ENCODE data around the gene MTMR6. TPM values are rescaled to one million over a fixed set of nuclear protein-coding genes. Genes with fewer than 3 reads are reported as not detected.

Gene MTMR6
- total and polyA plus RNA-seq, 2 experiments from 2014 or later, result 6.9 to 17.2 TPM

GRCh38 chr13:25295228-25295627, 7.9 kb upstream of the MTMR6 start:
- Histone ChIP-seq H3K36me3 (replicated peaks; ENCODE audit: insufficient read depth, low read depth) (no peaks in the 10 kb centered on the region), H3K4me3 (no peak overlapping the region), H2AFZ (no peak overlapping the region), H3K27ac (no peak overlapping the region), H3K9me3 (ENCODE audit: low read depth) (no peaks in the 10 kb centered on the region), H3K9me2 (replicated peaks; ENCODE audit: insufficient read depth) (no peaks in the 10 kb centered on the region), H3K79me2 (no peaks in the 10 kb centered on the region), H3K27me3 (peaks cover 39% of the 10 kb centered on the region), H4K20me1 (ENCODE audit: insufficient read depth, poor library complexity, severe bottlenecking) (no peaks in the 10 kb centered on the region), H3K4me1 (ENCODE audit: insufficient read depth) (no peaks in the 10 kb centered on the region), H3K4me2 (no peak overlapping the region)
- DNase-seq (ENCODE audit: low spot score), result no peak
- TF ChIP-seq EZH2phosphoT487 (IDR thresholded peaks at IDR 0.05; ENCODE audit: low read depth, severe bottlenecking, unreplicated experiment) (no peak), EZH2 (IDR thresholded peaks at IDR 0.05; ENCODE audit: borderline replicate concordance) (no peak)
- TF ChIP-seq, protein P1, sequence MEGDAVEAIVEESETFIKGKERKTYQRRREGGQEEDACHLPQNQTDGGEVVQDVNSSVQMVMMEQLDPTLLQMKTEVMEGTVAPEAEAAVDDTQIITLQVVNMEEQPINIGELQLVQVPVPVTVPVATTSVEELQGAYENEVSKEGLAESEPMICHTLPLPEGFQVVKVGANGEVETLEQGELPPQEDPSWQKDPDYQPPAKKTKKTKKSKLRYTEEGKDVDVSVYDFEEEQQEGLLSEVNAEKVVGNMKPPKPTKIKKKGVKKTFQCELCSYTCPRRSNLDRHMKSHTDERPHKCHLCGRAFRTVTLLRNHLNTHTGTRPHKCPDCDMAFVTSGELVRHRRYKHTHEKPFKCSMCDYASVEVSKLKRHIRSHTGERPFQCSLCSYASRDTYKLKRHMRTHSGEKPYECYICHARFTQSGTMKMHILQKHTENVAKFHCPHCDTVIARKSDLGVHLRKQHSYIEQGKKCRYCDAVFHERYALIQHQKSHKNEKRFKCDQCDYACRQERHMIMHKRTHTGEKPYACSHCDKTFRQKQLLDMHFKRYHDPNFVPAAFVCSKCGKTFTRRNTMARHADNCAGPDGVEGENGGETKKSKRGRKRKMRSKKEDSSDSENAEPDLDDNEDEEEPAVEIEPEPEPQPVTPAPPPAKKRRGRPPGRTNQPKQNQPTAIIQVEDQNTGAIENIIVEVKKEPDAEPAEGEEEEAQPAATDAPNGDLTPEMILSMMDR (IDR thresholded peaks at IDR 0.05; ENCODE audit: poor library complexity), result no peak
- WGBS (ENCODE audit: low lambda C conversion rate, missing lambda C conversion rate), result 86% methylated on average over 3 of the region's 3 CpGs

- Histone ChIP-seq H3K9me3 (ENCODE audit: low read depth) (no peaks in the 10 kb centered on the region), H3K4me2 (no peak overlapping the region), H3K27me3 (peaks cover 36% of the 10 kb centered on the region), H3K79me2 (no peaks in the 10 kb centered on the region), H3K9me2 (replicated peaks; ENCODE audit: insufficient read depth) (no peaks in the 10 kb centered on the region), H2AFZ (no peak overlapping the region), H4K20me1 (ENCODE audit: insufficient read depth, poor library complexity, severe bottlenecking) (no peaks in the 10 kb centered on the region), H3K27ac (no peak overlapping the region), H3K36me3 (replicated peaks; ENCODE audit: insufficient read depth, low read depth) (no peaks in the 10 kb centered on the region), H3K4me1 (ENCODE audit: insufficient read depth) (no peaks in the 10 kb centered on the region), H3K4me3 (no peak overlapping the region)
- no peak for DNase-seq (ENCODE audit: low spot score)
- TF ChIP-seq EZH2phosphoT487 (IDR thresholded peaks at IDR 0.05; ENCODE audit: low read depth, severe bottlenecking, unreplicated experiment), result no peak
- TF ChIP-seq, protein P1 (IDR thresholded peaks at IDR 0.05; ENCODE audit: poor library complexity), result no peak
- TF ChIP-seq EZH2 (IDR thresholded peaks at IDR 0.05; ENCODE audit: borderline replicate concordance), result no peak
- 23% methylated on average over 1 of the region's 1 CpG for WGBS (ENCODE audit: low lambda C conversion rate, missing lambda C conversion rate)
These were observed 5.0 kb upstream of the MTMR6 start for GRCh38 chr13:25292301-25292700.

GRCh38 chr13:25291691-25292090, 4.4 kb upstream of the MTMR6 start:
- H3K9me3 ChIP-seq (ENCODE audit: low read depth), result no peaks in the 10 kb centered on the region
- H3K36me3 ChIP-seq (replicated peaks; ENCODE audit: insufficient read depth, low read depth), result no peaks in the 10 kb centered on the region
- no peak for DNase-seq (ENCODE audit: low spot score)
- H2AFZ ChIP-seq, result no peak overlapping the region
- no peaks in the 10 kb centered on the region for H4K20me1 ChIP-seq (ENCODE audit: insufficient read depth, poor library complexity, severe bottlenecking)
- 88% methylated on average over 1 of the region's 1 CpG for WGBS (ENCODE audit: low lambda C conversion rate, missing lambda C conversion rate)
- no peaks in the 10 kb centered on the region for H3K9me2 ChIP-seq (replicated peaks; ENCODE audit: insufficient read depth)
- peaks cover 31% of the 10 kb centered on the region for H3K27me3 ChIP-seq
- no peak overlapping the region for H3K4me2 ChIP-seq
- TF ChIP-seq, protein P1 (IDR thresholded peaks at IDR 0.05; ENCODE audit: poor library complexity), result no peak
- no peak for TF ChIP-seq EZH2phosphoT487 (IDR thresholded peaks at IDR 0.05; ENCODE audit: low read depth, severe bottlenecking, unreplicated experiment)
- no peak for TF ChIP-seq EZH2 (IDR thresholded peaks at IDR 0.05; ENCODE audit: borderline replicate concordance)
- H3K4me1 ChIP-seq (ENCODE audit: insufficient read depth), result no peaks in the 10 kb centered on the region
- H3K4me3 ChIP-seq, result no peak overlapping the region
- no peak overlapping the region for H3K27ac ChIP-seq
- H3K79me2 ChIP-seq, result no peaks in the 10 kb centered on the region

DNA sequence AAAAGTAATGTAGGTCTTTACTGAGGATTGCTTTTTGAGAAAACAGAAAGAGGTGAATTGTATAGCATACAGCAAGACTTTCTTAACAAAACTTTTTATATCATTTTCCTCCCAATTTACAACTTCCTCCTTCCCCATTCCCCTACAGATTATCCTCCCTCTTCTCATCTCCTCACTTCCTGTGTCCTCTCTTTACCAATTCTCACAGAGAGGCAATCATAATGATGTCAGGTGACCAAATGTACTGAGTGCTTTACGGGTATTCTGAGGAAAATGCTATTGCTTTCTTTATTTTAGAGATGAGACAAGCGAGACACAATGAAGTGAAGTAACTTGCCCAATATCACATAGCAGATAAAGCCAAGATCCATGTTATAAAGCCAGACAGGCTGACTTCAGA, 1.7 kb upstream of the MTMR6 start:
- H3K4me1 ChIP-seq (ENCODE audit: insufficient read depth), result no peaks in the 10 kb centered on the region
- H3K27ac ChIP-seq, result no peak overlapping the region
- H3K36me3 ChIP-seq (replicated peaks; ENCODE audit: insufficient read depth, low read depth), result no peaks in the 10 kb centered on the region
- H3K9me2 ChIP-seq (replicated peaks; ENCODE audit: insufficient read depth), result no peaks in the 10 kb centered on the region
- H3K4me2 ChIP-seq, result no peak overlapping the region
- no peak for DNase-seq (ENCODE audit: low spot score)
- TF ChIP-seq EZH2phosphoT487 (IDR thresholded peaks at IDR 0.05; ENCODE audit: low read depth, severe bottlenecking, unreplicated experiment), result no peak
- TF ChIP-seq, protein P1 (IDR thresholded peaks at IDR 0.05; ENCODE audit: poor library complexity), result no peak
- TF ChIP-seq EZH2 (IDR thresholded peaks at IDR 0.05; ENCODE audit: borderline replicate concordance), result no peak
- no peak overlapping the region for H2AFZ ChIP-seq
- H3K79me2 ChIP-seq, result peaks cover 25% of the 10 kb centered on the region
- peaks cover 21% of the 10 kb centered on the region for H3K27me3 ChIP-seq
- no peaks in the 10 kb centered on the region for H4K20me1 ChIP-seq (ENCODE audit: insufficient read depth, poor library complexity, severe bottlenecking)
- H3K9me3 ChIP-seq (ENCODE audit: low read depth), result no peaks in the 10 kb centered on the region
- 88% methylated on average over 2 of the region's 2 CpGs for WGBS (ENCODE audit: low lambda C conversion rate, missing lambda C conversion rate)
- H3K4me3 ChIP-seq, result no peak overlapping the region

Data from hepatocyte (in vitro differentiated cells).